Activated CD4-positive, alpha-beta T cell treated with anti-CD3 and anti-CD28 coated beads, Interleukin-2, amount 50 U/mL, for 48 hours (primary cell): ENCODE measurements around the gene ACKR3.

Experiments used
- DNase-seq, 2 experiments: peaks; one replicate each; pipeline ENCODE4 v3.0.0-alpha.2; 2020

ACKR3 gene

DNA sequence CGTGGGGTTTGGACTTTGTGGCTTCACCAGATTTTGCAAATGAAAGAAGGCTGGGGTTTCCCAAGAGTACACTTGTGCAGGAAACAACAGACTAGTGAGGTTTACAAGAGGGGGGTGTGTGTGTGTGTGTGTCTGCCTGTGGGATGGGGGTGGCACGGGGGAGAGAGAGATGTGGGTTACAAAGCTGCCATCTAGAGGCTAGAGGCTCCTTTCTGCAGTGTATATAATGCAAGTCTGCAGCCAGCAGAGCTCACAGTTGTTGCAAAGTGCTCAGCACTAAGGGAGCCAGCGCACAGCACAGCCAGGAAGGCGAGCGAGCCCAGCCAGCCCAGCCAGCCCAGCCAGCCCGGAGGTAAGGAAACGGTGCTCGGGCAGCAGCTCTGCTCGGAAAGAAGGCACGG lies at the start of gene ACKR3:
ACKR3 (plus strand) TSS at position 253 of the 401 bp plus-strand sequence. CDS start 10,641 bp downstream, outside the sequence.
- peak; percentile 55 to 70 for DNase-seq

DNA sequence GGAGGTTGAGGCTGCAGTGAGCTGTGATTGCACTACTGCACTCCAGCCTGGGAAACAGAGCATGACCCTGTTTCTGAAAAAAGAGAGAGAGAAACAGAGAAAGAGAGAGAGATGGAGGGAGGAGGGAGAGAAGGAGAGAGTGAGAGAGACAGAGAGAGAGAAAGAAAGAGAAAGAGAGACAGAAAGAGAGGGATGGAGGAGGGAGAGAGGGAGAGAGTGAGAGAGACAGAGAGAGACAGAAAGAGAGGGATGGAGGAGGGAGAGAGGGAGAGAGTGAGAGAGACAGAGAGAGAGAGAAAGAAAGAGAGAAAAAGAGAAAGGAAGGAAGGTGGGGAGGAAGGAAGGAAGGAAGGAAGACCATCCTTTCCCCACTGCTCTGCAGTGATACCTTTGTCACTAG lies 48.1 kb upstream of the ACKR3 start:
- no peak for DNase-seq

DNA sequence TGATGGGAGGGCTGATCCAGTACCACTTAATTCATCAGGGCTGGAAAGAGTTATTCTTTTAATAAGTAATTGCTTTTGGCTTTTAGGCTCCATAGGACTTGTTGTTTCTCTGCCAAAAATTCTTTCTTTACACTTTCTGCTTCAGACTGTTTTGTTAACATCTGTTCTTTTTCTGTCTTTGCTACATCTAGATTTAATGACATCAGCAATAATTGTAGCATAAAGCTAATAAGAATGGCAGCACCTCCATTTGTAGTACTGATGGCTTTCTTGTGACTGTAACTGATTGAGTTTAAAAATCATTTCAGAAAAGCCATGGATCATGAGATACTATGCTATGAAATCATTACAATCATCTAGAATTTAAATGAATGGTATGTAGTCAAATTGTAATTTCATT lies 46.4 kb upstream of the ACKR3 start:
- no peak for DNase-seq

DNA sequence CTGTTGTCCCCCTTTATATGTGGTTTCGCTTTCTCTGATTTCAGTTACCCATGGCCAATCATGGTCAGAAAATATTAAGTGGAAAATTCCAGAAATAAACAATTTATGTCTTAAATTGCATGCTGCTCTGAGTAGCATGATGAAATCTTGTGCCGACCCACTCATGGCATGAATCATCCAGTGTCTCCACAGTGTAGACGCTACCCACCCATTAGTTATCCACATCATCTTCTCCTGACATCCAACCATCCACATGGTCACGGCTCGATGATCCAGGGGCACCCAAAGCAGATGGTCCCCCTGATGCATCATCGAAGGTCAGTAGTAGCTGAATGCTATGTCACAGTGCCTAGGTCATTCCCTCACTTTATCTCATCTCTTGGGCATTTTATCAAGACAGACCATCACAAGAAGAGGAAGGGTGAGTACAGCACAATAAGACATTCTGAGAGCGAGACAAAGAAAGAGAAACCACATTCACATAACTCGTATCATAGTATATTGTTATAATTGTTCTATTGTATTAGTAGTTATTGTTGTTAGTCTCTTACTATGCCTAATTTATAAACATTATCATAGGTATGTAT lies 44.1 kb upstream of the ACKR3 start:
- no peak for DNase-seq

DNA sequence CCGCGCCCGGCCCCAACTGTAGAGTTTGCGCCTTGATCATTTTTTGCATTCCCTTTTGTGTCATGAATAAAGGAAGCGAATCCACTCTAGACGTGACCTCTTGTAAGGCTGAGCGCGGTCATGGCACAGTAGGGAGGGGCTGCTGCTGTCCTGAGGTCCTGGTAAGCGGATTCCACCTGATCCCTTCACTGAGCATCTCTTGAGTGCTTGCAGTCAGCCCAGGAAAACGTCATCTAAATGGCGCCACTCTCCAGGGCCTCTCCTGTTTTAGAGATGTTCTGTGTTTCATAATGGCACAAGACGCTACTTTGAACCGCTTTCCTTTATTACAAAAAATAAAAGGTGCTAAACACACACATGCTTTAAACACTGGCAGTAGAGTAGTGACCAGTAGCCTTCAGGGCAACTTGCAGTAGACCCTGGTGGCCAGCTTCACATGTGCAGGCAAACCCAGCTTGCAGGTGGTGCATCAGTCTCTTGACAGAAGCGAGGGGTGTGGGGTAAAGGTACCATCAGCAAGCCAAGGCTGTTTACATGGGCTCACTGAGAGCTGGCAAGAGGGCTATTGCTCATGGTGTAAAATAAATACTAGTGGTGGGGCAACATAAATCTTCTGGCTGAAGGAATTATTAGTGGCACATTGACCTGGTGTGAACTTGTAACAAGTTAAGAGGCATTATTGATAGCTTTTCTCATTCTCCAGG lies 43.0 kb upstream of the ACKR3 start:
- no peak for DNase-seq

DNA sequence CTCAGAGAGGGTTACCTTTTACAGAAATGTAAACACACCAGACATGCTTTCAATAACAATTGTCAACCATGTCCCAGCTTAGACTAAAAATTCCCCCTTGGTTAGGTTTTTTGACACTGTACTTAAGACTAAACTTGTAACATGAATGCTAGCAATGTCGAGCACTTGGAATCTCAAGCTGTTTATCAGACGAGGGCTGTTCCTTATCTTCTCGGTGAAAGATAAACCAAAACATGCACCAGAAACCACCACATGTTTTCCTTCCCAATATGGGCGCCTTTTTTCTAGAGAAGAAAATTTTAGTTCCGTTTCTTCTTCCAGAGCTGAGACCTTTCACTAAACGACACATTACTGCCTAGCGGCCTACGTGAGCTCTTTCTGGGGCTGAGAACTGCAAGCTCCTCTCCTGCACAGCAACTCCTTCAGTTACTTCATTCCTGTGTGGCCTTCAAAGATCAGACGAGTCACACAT lies 42.4 kb upstream of the ACKR3 start:
- no peak for DNase-seq

DNA sequence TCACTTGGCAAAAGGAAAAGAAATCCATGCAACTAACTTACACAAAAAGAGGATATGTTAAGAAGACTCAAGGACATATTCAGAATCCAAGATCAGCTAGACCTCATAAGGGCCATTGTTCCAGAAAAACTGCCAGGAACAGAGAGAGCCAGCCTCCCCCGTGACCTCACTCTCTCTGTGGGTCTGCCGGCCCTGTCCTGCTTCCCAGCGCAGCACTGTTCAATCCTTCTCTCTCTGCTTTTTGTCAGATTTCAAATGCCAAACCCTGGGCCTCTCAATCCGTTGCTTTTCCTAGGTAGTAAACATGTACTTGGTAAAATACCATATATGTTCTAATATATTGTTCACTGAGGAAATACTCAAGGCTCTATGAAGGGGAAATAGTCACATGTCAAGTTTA lies 40.0 kb upstream of the ACKR3 start:
- DNase-seq = no peak

DNA sequence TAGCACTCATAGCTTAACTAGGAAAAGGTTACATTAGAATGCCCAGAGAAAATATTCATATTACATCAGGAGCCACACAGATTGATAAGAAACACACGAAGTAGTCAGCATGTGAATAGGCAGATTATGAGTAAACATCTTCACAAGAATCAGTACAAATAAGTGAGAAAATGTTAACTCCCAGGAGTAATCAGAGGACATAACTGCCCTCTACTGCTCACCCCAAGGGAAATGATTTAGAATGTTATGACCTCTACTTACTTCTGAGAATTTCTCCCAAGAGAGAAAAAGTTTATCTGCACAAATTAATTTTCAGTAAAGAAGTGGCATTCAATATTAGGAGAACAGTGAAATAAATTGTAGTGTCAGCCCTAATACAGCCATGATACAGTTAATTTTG lies 39.1 kb upstream of the ACKR3 start:
- no peak for DNase-seq

DNA sequence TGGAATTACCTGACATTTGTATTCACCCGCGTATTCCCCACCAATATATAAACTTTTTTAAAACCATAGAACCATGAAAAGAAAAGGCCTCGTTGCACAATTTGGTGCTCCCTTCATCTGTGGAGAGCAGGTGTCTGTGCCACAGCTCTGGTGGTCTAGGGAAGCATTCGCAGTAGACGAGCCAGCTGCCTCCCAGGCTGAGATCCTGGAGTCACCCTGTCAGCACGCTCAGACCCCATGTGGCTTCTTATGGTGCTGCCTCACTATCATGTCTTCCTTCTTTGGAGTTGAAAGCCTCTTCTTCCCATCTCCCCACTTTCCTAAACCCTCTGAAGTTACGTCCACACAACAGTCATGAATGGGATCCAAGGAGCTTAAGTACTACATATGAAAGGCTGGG lies 38.4 kb upstream of the ACKR3 start:
- DNase-seq = no peak

DNA sequence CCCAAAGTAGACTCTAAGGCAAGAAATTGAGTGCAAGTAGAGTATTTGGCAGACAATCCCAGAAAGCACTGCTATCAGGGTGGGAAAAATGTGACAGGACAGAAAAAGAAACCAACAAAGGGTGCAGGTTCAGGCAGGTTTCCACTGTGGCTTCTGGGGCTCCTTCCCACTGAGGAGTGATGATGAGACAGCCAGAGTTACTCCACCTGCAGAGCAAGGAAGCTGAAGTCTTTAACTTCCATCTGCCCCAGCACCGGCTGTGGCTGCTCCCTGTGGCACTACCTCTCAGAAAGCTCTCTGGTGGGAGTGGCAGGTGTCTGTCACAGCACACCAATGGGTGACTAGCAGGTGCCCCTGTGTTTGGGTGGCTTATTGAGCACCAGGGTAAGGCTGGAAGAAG lies 37.6 kb upstream of the ACKR3 start:
- no peak for DNase-seq

DNA sequence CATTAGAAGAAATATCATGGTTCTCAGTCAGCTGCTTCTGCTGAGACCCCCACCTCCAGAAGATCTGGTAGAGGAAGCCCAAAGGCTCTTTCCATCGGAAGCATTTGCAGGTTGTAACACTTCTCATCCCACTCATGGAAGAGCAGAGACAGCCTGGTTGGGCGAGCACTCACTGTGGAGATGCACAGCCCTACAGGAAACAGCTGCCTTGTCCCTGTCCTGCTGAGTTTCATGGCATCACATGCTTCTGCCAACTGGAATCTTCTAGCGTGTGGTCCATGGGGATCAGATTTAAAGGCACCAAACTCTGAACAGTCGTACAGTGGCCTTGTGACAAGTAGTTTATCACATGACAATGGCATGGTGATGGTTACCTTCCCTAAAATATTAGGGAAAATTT lies 36.3 kb upstream of the ACKR3 start:
- DNase-seq = no peak

DNA sequence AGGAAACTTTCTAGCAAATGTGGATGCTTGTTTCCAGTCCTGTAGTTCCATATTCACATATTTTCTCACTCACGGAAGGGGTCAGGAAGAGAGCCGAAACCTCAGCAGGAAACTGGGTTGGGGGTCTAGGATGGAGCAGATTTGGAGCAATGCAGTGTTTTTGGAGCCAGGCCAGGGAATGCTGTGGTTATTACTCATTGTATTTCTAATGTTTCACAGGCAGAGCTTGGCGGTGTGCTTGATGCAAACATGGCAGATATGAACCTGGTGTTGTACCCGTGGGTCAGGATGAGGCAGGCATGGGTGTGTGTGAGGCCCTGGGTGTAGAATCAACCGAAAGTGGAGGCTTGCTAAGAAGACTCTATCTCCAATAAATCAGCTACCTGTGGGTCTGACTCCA lies 34.6 kb upstream of the ACKR3 start:
- DNase-seq = no peak

DNA sequence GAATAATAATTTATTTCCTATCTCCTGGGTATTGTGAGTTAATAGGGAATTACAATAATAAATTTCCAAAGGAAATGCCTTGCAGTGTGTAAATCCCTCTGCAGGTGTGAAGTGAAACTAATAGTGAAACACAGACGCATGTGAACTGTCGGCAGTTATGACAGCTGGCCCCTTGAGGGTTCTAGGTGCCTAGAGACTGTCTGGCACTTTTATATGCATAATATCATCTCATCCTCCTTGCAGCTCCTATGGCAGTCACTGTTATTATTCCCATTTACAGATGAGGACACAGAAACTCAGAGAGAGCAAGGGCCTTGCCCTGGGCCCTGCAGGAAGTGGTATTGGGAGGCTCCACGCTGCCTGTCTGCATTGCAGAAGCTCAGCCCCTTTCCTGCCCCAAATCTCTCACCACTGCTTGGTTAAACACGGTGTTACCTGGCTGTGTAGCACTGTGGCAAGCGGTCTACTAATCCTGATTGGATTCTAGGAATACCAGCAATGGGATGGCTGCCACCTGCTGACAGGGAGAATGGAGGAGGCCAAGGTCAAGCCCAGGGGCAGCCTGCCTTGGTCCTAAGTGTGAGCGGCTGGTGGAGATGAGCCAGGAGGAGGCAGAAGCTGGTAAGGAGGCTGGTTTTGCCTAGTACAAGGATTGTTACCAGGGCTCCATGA lies 32.8 kb upstream of the ACKR3 start:
- peak; percentile 50 to 52 for DNase-seq

DNA sequence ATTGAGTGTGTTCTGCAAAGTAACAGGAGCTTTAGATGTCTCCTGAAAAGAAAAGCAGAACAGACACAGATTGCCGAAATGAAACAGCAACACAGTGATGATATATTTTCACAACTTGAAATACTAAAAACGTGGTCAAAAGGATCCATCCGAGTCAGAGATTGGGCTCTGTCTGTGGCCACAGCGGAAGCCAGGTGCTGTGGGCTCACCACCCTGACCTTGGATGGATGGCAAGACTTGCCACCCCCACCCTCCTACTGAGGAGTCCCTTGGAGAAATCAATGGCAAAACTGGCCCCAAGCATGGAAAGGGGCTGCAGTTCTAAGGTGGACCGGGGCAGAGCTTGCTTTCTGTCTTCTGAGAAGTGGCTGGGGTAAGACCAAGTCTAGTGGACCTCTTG lies 31.4 kb upstream of the ACKR3 start:
- DNase-seq = peak in 1 of 2 experiments; percentile 45

DNA sequence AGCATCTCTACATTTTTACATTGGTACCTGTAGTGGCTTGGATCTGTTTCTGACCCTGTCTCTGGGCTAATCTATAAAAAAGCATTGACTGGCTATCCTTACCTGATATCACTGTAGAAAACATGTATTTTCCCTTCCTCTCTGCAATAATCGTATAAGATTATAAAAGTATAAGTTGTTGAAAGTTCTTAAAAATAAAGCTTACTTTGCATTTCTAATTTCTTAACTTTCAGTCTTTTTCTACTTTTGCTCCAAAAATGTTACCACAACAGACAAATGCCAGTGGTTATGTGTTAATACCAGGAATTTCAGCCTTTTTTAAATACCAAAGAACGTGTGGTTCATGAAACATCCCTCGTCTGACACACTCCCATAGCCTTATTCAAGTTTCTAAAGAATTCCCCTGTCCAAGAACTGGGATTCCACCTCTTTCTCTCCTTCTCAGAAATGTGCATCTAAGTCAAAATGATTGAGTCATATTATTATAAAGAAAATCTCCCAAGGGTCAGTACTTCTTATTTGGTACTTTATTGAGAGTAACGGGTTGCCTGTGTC lies 28.5 kb upstream of the ACKR3 start:
- no peak for DNase-seq

DNA sequence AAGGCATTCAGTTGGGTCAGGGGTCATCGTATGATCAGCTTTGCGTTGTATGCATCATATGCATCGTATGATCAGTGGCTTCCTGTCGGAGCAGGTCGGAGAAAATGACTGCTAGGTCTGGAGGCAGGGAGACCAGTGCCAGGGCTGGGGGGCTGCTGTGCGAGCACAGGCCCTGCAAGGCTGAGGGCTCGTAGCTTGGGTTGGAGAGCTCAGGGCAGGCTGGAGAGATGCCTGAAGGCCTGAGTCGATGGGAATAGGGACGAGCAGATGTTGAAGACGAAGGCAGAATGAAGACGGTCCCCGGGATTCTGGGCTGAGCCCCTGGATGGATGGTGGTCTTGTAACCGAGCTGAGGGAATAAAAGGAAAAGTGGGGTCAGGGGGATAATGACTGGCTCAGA lies 25.3 kb upstream of the ACKR3 start:
- no peak for DNase-seq

DNA sequence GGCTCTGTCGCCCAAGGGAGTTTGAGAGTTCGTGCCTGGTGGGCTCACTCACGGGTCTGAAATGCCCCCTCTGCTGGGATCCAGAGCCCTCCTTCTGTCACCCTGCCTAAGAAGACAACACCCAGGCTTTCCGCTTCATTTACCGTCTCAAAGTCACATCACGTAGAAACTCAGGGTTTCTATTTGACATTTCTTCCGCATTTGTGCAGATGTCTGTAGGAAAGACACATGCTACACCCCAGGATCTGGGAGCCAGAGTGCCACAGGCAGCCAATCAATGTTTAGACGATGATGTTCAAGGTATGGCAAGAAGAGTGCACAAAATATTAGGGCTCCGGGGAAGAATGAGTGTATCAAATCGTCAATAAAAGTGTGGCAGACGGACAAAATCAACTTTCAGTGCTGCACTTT lies 24.4 kb upstream of the ACKR3 start:
- no peak for DNase-seq

DNA sequence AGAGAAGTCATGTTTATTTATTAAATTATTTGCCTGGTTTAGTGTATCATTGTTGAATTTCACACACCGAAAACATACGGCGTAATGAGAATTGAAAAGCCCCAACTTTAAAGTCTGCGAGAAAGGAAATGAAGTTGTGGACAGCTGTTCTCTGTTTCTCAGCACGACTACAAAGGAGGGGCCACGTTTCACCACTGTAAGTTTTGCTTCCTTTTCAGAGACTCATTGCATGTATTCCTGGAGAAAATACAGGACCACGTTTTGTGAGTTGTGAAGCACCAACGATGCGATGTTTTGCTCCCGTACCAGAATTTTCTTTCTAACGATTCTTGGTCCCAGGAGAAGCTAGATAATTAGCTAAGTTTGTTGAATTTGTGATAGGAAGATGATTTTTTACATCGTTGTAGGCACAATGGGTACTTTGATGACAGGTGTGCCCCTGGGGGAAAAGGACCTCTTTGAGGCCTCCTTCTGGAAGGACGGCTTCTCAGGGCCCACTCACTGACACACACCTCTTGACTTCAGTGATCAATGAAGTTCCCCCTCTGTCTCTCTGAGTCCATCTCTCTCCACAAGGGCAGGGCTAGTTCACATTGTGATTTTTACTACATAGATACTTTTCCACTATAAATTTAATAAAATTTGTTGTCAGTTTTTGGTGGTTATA lies 23.7 kb upstream of the ACKR3 start:
- peak in 1 of 2 experiments; percentile 36 for DNase-seq

DNA sequence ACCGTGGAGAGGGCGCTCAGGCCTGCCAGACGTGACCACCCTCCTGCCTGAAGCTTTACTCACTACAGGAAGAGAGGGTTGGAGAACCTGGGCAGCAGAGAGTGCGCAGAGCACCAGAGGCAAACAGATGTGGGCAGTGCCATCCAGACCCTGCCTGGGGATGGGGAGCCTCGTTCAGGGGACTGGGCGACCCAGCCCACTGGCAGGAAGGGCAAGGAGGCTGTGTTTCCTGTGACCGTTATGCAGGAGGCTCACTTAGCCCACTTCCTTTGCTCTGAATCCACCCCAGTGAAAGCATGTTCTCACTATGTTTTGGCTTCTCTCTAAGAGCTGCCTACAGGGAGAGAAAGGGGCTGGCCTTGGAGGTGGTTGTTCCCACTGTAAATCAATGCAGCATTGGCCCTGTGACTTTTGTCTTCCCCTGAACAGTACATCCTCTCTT lies 23.0 kb upstream of the ACKR3 start:
- DNase-seq = peak in 1 of 2 experiments; percentile 43

DNA sequence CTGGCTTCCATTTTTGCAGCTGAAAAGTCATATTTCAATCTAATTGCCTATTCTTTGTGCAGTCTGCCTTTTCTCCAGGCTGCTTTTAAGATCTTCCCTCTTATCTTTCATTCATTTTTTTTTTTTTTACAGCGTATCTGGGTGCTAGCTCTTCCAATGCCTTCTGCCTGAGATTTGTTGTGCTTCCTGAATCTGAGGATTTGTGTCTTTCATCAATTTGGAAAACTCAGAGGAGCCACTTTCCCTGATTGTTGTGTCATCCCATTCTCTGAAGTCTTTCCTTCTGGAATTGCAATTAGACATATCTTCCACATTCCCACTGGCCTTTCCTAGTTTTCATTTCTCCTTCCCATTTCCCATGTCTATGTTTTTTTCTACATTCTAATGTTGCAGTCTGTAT lies 21.9 kb upstream of the ACKR3 start:
- DNase-seq = no peak

DNA sequence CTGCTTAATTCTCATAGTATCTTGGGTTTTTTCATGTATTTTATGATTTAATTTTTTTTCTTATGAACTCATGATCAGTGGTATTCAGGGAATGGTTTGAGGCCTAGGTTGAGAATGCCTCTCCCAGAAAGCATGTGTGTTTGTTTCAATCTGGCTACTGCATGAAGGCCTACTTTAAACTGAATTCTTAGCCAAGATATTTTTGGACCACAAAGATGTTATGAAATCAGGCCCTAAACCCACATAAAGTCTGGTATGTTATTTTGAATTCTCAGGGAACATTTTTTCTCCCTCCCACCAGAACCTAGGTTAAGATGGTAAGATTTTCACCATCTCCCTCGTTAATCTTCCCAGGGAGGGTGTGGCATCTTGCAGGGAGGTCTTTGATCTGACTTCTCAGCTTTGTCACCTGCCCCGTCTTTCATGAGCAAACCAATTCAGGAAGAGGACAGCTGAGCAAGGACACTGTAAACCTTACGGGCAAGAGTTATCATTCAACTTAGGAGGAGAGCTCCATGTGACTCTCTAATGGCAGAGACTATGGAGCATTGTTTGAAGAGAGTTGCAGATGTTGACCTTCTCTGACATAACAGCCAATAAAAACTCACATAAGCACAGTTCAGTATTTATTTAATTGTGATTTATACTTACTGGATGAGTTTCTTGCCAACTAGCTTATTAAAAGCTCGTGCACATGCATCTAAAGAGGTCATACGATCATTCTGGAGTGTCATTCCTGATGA lies 21.3 kb upstream of the ACKR3 start:
- no peak for DNase-seq

DNA sequence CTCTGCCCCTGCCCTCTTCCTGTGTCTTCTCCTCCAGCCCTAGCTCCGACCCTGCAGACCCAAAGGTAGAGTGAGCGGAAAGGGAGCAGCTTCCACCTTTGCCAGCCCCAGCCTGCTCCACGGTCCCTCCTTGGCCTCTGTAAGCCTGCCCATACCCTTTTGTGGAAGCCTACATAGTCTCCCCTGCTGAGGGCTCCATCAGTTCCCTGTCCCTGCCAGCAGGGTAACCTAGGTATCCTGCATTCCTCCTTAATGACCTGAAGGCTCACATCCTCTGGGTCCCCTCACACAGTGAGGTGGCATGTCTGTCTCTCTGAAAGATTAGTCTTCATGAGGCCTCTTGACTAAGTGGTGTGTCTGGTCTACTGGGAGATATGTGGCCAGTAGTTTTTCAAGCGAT lies 20.5 kb upstream of the ACKR3 start:
- DNase-seq = no peak

DNA sequence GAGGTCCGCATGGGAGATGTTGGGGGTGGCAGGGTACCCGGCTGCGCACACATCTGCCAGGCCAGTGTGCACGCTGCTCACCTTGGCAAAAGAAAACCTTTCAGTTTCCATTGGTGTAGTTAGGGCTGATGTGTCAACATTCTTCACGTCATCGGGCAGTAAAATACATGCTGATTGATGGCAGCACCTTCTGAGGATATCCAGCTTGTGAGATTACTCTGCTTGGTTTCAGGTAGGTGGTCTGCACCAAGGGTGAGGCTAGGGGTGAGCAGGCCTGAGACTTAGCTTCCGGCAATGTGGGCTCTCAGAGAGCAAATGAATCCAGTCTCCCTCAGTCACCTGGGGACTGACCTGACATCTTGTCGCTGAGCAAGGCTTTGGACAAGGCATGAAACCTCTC lies 19.3 kb upstream of the ACKR3 start:
- DNase-seq = no peak
